Fibroblast of lung (primary cell): ENCODE data around the gene TNNI3K. TPM values are rescaled to one million over a fixed set of nuclear protein-coding genes. Genes with fewer than 3 reads are reported as not detected.

ENCODE experiments used
- DNase-seq, 2 donors: peaks; one replicate each; pipeline versions ENCODE4 v3.0.0 to v3.0.0-alpha.2; 2010; ENCODE audit warnings: low read depth in 2 of 2
- H2AFZ ChIP-seq: 2 replicates; pipeline ENCODE4 v1.5.1; 2012; ENCODE audit warnings: low read length, control low read depth, inconsistent platforms
- H3K27ac ChIP-seq: 2 replicates; pipeline ENCODE4 v1.5.1; 2011; ENCODE audit warnings: low read length, control low read depth; ENCODE audit not compliant: insufficient read depth
- H3K27me3 ChIP-seq: 2 replicates; pipeline ENCODE4 v1.5.1; 2011; ENCODE audit warnings: mild to moderate bottlenecking, low read length; ENCODE audit not compliant: control insufficient read depth, insufficient read depth
- H3K36me3 ChIP-seq: 2 replicates; pipeline ENCODE4 v1.5.1; 2011; ENCODE audit warnings: low read length; ENCODE audit not compliant: control insufficient read depth, insufficient read depth
- H3K4me1 ChIP-seq: 2 replicates; pipeline ENCODE4 v1.5.1; 2011; ENCODE audit warnings: low read length; ENCODE audit not compliant: control insufficient read depth, insufficient read depth; ENCODE audit errors: extremely low read depth
- H3K4me2 ChIP-seq: 2 replicates; pipeline ENCODE4 v1.5.1; 2011; ENCODE audit warnings: low read length, control low read depth; ENCODE audit not compliant: insufficient read depth; ENCODE audit errors: extremely low read depth
- H3K4me3 ChIP-seq, 4 experiments: fragments of 200-600 bp in 1 of 4; sonication (generic) in 1 of 4; replicated peaks in 1 of 4; 2 replicates each; pipeline ENCODE4 v1.5.1; 2011 to 2016; ENCODE audit warnings: low read length in 4 of 4, low read depth in 3 of 4, mild to moderate bottlenecking in 3 of 4, control low read depth in 2 of 4, inconsistent platforms in 1 of 4, mixed read lengths in 1 of 4; ENCODE audit not compliant: insufficient read depth in 1 of 4; ENCODE audit errors: control extremely low read depth in 1 of 4
- H3K79me2 ChIP-seq: 2 replicates; pipeline ENCODE4 v1.5.1; 2012; ENCODE audit warnings: mild to moderate bottlenecking, low read length, inconsistent platforms; ENCODE audit not compliant: control insufficient read depth, insufficient read depth
- H3K9ac ChIP-seq: 2 replicates; pipeline ENCODE4 v1.5.1; 2011; ENCODE audit warnings: mild to moderate bottlenecking, low read length, control low read depth; ENCODE audit not compliant: insufficient read depth
- H3K9me3 ChIP-seq: 2 replicates; pipeline ENCODE4 v1.5.1; 2012; ENCODE audit warnings: low read depth, low read length; ENCODE audit not compliant: control insufficient read depth, insufficient read depth
- H4K20me1 ChIP-seq: 2 replicates; pipeline ENCODE4 v1.5.1; 2011; ENCODE audit warnings: low read length; ENCODE audit not compliant: control insufficient read depth, insufficient read depth; ENCODE audit errors: extremely low read depth
- CTCF ChIP-seq, 2 donors: IDR thresholded peaks in 1 of 2; conservative IDR thresholded peaks in 1 of 2; 1 replicate in 1 of 2; 2 replicates in 1 of 2; pipeline ENCODE4 v1.5.1; 2011 to 2012; ENCODE audit warnings: low read length in 2 of 2, control low read depth in 1 of 2, inconsistent platforms in 1 of 2, low read depth in 1 of 2, mild to moderate bottlenecking in 1 of 2
- EZH2 ChIP-seq: IDR thresholded peaks from 2 replicates; pipeline ENCODE4 v1.5.1; 2012; ENCODE audit warnings: low read length, control low read depth, mild to moderate bottlenecking; ENCODE audit errors: missing control alignments
- polyA plus RNA-seq, 2 donors: library from polyadenylated mRNA; depleted of rRNA in 1 of 2; stranded (reverse) in 1 of 2; unstranded in 1 of 2; fragments of >200 nt; gene quantifications; 2 replicates each; pipeline ENCODE4 v1.2.1, GENCODE V29; 2011 to 2012; ENCODE audit warnings: missing spikeins in 1 of 2
- total RNA-seq: library from RNA; depleted of rRNA; stranded (reverse); fragments of >200 nt; gene quantifications from 2 replicates; pipeline ENCODE4 v1.2.1, GENCODE V29; 2014

Gene TNNI3K
- total and polyA plus RNA-seq, 2 donors (not counting 1 experiment from before 2014, with no cell fraction given), result 0.66 to 0.91 TPM

GRCh38 chr1:74430342-74430934 is 195.3 kb downstream of the TNNI3K start:
- no peaks in the 10 kb centered on the region for H3K9me3 ChIP-seq
- no peak overlapping the region for H3K4me2 ChIP-seq
- TF ChIP-seq EZH2 (no peak), CTCF (conservative IDR thresholded peaks at IDR 0.05 in 1 of 2, IDR thresholded peaks at IDR 0.05 in 1 of 2; ENCODE audit: low read depth in 1 of 2, low read length in 2 of 2) (no peak)
- no peaks in the 10 kb centered on the region for H3K79me2 ChIP-seq
- H3K9ac ChIP-seq, result no peak overlapping the region
- no peak overlapping the region for H3K4me3 ChIP-seq
- no peaks in the 10 kb centered on the region for H3K4me1 ChIP-seq
- H4K20me1 ChIP-seq, result no peaks in the 10 kb centered on the region
- H3K27me3 ChIP-seq, result no peaks in the 10 kb centered on the region
- H2AFZ ChIP-seq, result no peak overlapping the region
- no peak for DNase-seq
- no peak overlapping the region for H3K27ac ChIP-seq
- no peaks in the 10 kb centered on the region for H3K36me3 ChIP-seq

GRCh38 chr1:74431531-74431930 is 196.3 kb downstream of the TNNI3K start:
- Histone ChIP-seq H4K20me1 (no peaks in the 10 kb centered on the region), H3K9me3 (no peaks in the 10 kb centered on the region), H3K36me3 (no peaks in the 10 kb centered on the region), H3K79me2 (no peaks in the 10 kb centered on the region), H3K9ac (no peak overlapping the region), H3K4me1 (no peaks in the 10 kb centered on the region), H3K27me3 (no peaks in the 10 kb centered on the region), H3K27ac (no peak overlapping the region), H3K4me2 (no peak overlapping the region), H2AFZ (no peak overlapping the region), H3K4me3 (no peak overlapping the region)
- TF ChIP-seq CTCF (conservative IDR thresholded peaks at IDR 0.05 in 1 of 2, IDR thresholded peaks at IDR 0.05 in 1 of 2; ENCODE audit: low read depth in 1 of 2, low read length in 2 of 2) (no peak), EZH2 (no peak)
- no peak for DNase-seq

- no peak for TF ChIP-seq EZH2
- no peak for TF ChIP-seq CTCF (conservative IDR thresholded peaks at IDR 0.05 in 1 of 2, IDR thresholded peaks at IDR 0.05 in 1 of 2; ENCODE audit: low read depth in 1 of 2, low read length in 2 of 2)
- no peak overlapping the region for H2AFZ ChIP-seq
- no peaks in the 10 kb centered on the region for H3K9me3 ChIP-seq
- no peaks in the 10 kb centered on the region for H3K36me3 ChIP-seq
- no peaks in the 10 kb centered on the region for H3K27me3 ChIP-seq
- no peak overlapping the region for H3K27ac ChIP-seq
- H3K9ac ChIP-seq, result no peak overlapping the region
- H3K79me2 ChIP-seq, result no peaks in the 10 kb centered on the region
- no peak overlapping the region for H3K4me3 ChIP-seq
- no peaks in the 10 kb centered on the region for H3K4me1 ChIP-seq
- no peak for DNase-seq
- no peaks in the 10 kb centered on the region for H4K20me1 ChIP-seq
- no peak overlapping the region for H3K4me2 ChIP-seq
Measured at GRCh38 chr1:74432325-74432724, 197.1 kb downstream of the TNNI3K start.
